HEK293 (cell line): ENCODE measurements around the gene FAM120B.

Experiments used
- CTCF ChIA-PET: fragments of 350-600 bp; formaldehyde crosslinking; extraction: SDS; loops from one replicate; lab custom pipeline; 2021; ENCODE audit warnings: antibody characterized with exemption; lab: Yijun Ruan, JAX
- POLR2A ChIA-PET: fragments of 300-600 bp; formaldehyde crosslinking; extraction: SDS; loops from one replicate; lab custom pipeline; 2020; ENCODE audit warnings: antibody characterized with exemption, inconsistent platforms; lab: Yijun Ruan, JAX
- H3K27ac ChIP-seq: fragments of 200-500 bp; sonication (Bioruptor generic); 2 replicates; pipeline ENCODE4 v1.5.1; 2014; ENCODE audit warnings: low read depth, low read length, control low read depth, inconsistent platforms; ENCODE audit errors: extremely low read depth
- H3K36me3 ChIP-seq, 2 experiments: fragments of 200-500 bp in 1 of 2; sonication (Bioruptor generic) in 1 of 2; 1 replicate in 1 of 2; 2 replicates in 1 of 2; pipeline ENCODE4 v1.5.1; 2014 to 2017; ENCODE audit warnings: inconsistent platforms in 2 of 2, low read length in 2 of 2; ENCODE audit not compliant: control insufficient read depth in 2 of 2, insufficient read depth in 1 of 2
- H3K4me1 ChIP-seq: fragments of 200-500 bp; sonication (Bioruptor generic); 2 replicates; pipeline ENCODE4 v1.5.1; 2014; ENCODE audit warnings: mild to moderate bottlenecking, low read length, inconsistent platforms; ENCODE audit not compliant: control insufficient read depth, insufficient read depth
- H3K4me3 ChIP-seq: 2 replicates; pipeline ENCODE4 v1.5.1; 2011; ENCODE audit warnings: low read depth, mild to moderate bottlenecking, control low read depth, low read length, moderate library complexity
- H3K9me3 ChIP-seq: fragments of 200-500 bp; sonication (Bioruptor generic); 2 replicates; pipeline ENCODE4 v1.5.1; 2014; ENCODE audit warnings: low read depth, low read length, inconsistent platforms; ENCODE audit not compliant: control insufficient read depth, insufficient read depth
- BCL11B ChIP-seq: fragments of 450-650 bp; formaldehyde crosslinking; IDR thresholded peaks from 2 replicates; pipeline ENCODE4 v1.5.1; 2016; ENCODE audit warnings: low read depth, missing biosample characterization, missing genetic modification characterization
- SP3 ChIP-seq: fragments of 450-650 bp; formaldehyde crosslinking; IDR thresholded peaks from 2 replicates; pipeline ENCODE4 v1.5.1; 2016; ENCODE audit warnings: missing biosample characterization, missing genetic modification characterization
- ZFHX2 ChIP-seq: fragments of 450-650 bp; formaldehyde crosslinking; conservative IDR thresholded peaks from 2 replicates; pipeline ENCODE4 v1.5.1; 2016; ENCODE audit warnings: missing biosample characterization, missing genetic modification characterization
- ZFP3 ChIP-seq: fragments of 450-650 bp; formaldehyde crosslinking; IDR thresholded peaks from 2 replicates; pipeline ENCODE4 v1.5.1; 2016; ENCODE audit warnings: low read depth, missing biosample characterization, missing genetic modification characterization
- ZIC2 ChIP-seq: fragments of 450-650 bp; formaldehyde crosslinking; IDR thresholded peaks from 2 replicates; pipeline ENCODE4 v1.5.1; 2016; ENCODE audit warnings: missing biosample characterization, missing genetic modification characterization
- ZNF132 ChIP-seq: fragments of 450-650 bp; formaldehyde crosslinking; IDR thresholded peaks from 2 replicates; pipeline ENCODE4 v1.5.1; 2017; ENCODE audit warnings: missing biosample characterization, missing genetic modification characterization, borderline replicate concordance
- ZNF19 ChIP-seq: fragments of 450-650 bp; formaldehyde crosslinking; IDR thresholded peaks from 2 replicates; pipeline ENCODE4; 2016; ENCODE audit warnings: missing biosample characterization, missing genetic modification characterization, low read depth
- ZNF23 ChIP-seq: fragments of 450-650 bp; formaldehyde crosslinking; IDR thresholded peaks from 2 replicates; pipeline ENCODE4 v1.5.1; 2016; ENCODE audit warnings: missing biosample characterization, missing genetic modification characterization, borderline replicate concordance
- ZNF24 ChIP-seq: fragments of 450-650 bp; formaldehyde crosslinking; IDR thresholded peaks from 2 replicates; pipeline ENCODE4 v1.5.1; 2016; ENCODE audit warnings: missing biosample characterization, missing genetic modification characterization
- ZNF266 ChIP-seq: fragments of 450-650 bp; formaldehyde crosslinking; IDR thresholded peaks from 2 replicates; pipeline ENCODE4 v1.5.1; 2016; ENCODE audit warnings: missing biosample characterization, missing genetic modification characterization, low read depth
- ZNF350 ChIP-seq: fragments of 450-650 bp; formaldehyde crosslinking; IDR thresholded peaks from 2 replicates; pipeline ENCODE4 v1.5.0; 2017; ENCODE audit warnings: missing biosample characterization, mild to moderate bottlenecking, missing genetic modification characterization
- ZNF48 ChIP-seq: fragments of 450-650 bp; formaldehyde crosslinking; IDR thresholded peaks from 2 replicates; pipeline ENCODE4 v1.5.1; 2016; ENCODE audit warnings: missing biosample characterization, missing genetic modification characterization
- ZNF544 ChIP-seq: fragments of 450-650 bp; formaldehyde crosslinking; IDR thresholded peaks from 2 replicates; pipeline ENCODE4 v1.5.0; 2017; ENCODE audit warnings: missing biosample characterization, missing genetic modification characterization
- ZNF558 ChIP-seq: fragments of 450-650 bp; formaldehyde crosslinking; IDR thresholded peaks from 2 replicates; pipeline ENCODE4 v1.5.1; 2016; ENCODE audit warnings: missing biosample characterization, missing genetic modification characterization
- ZNF623 ChIP-seq: fragments of 450-650 bp; formaldehyde crosslinking; IDR thresholded peaks from 2 replicates; pipeline ENCODE4 v1.5.1; 2016; ENCODE audit warnings: missing biosample characterization, missing genetic modification characterization
- ZNF624 ChIP-seq: fragments of 450-650 bp; formaldehyde crosslinking; IDR thresholded peaks from 2 replicates; pipeline ENCODE4 v1.5.1; 2017; ENCODE audit warnings: missing biosample characterization, missing genetic modification characterization
- ZNF76 ChIP-seq: fragments of 450-650 bp; formaldehyde crosslinking; IDR thresholded peaks from 2 replicates; pipeline ENCODE4; 2016; ENCODE audit warnings: low read depth, missing biosample characterization, missing genetic modification characterization, borderline replicate concordance
- ZNF768 ChIP-seq: fragments of 450-650 bp; formaldehyde crosslinking; IDR thresholded peaks from 2 replicates; pipeline ENCODE4 v1.5.1; 2018; ENCODE audit warnings: missing biosample characterization, mild to moderate bottlenecking, missing genetic modification characterization
- ZNF785 ChIP-seq: fragments of 450-650 bp; formaldehyde crosslinking; IDR thresholded peaks from 2 replicates; pipeline ENCODE4 v1.5.1; 2016; ENCODE audit warnings: missing biosample characterization, missing genetic modification characterization
- ZNF792 ChIP-seq: fragments of 450-650 bp; formaldehyde crosslinking; IDR thresholded peaks from 2 replicates; pipeline ENCODE4 v1.5.1; 2016; ENCODE audit warnings: missing biosample characterization, missing genetic modification characterization
- ZSCAN30 ChIP-seq: fragments of 450-650 bp; IDR thresholded peaks from 2 replicates; pipeline ENCODE4 v1.5.1; 2018; ENCODE audit warnings: missing biosample characterization, mild to moderate bottlenecking, missing genetic modification characterization, moderate library complexity
- TF ChIP-seq, protein P1 (sequence below): fragments of 450-650 bp; formaldehyde crosslinking; IDR thresholded peaks from 2 replicates; pipeline ENCODE4 v1.5.1; 2016; ENCODE audit warnings: missing biosample characterization, missing genetic modification characterization, low read depth
- TF ChIP-seq, protein P2 (sequence below): IDR thresholded peaks from 2 replicates; pipeline ENCODE4 v1.6.1; 2011; ENCODE audit warnings: mild to moderate bottlenecking, low read depth, low read length, borderline replicate concordance

FAM120B gene

GRCh38 chr6:170441316-170441715 lies 134.8 kb downstream of the FAM120B start:
- no peak overlapping the region for H3K4me3 ChIP-seq
- CTCF ChIA-PET = interaction anchor here (0.6 kb wide), 1 partner anchor 234 kb away, joined by 4 read pairs; no protein-coding TSS in a partner anchor
- H3K9me3 ChIP-seq = no peaks in the 10 kb centered on the region
- no peak overlapping the region for H3K27ac ChIP-seq
- H3K36me3 ChIP-seq = no peaks in the 10 kb centered on the region
- POLR2A ChIA-PET = no interaction called here
- TF ChIP-seq ZNF768 = no peak
- TF ChIP-seq ZNF266 (tag by site-specific recombination) = no peak
- TF ChIP-seq, protein P1, sequence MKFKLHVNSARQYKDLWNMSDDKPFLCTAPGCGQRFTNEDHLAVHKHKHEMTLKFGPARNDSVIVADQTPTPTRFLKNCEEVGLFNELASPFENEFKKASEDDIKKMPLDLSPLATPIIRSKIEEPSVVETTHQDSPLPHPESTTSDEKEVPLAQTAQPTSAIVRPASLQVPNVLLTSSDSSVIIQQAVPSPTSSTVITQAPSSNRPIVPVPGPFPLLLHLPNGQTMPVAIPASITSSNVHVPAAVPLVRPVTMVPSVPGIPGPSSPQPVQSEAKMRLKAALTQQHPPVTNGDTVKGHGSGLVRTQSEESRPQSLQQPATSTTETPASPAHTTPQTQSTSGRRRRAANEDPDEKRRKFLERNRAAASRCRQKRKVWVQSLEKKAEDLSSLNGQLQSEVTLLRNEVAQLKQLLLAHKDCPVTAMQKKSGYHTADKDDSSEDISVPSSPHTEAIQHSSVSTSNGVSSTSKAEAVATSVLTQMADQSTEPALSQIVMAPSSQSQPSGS (tag by site-specific recombination) = no peak
- no peak for TF ChIP-seq ZFHX2
- TF ChIP-seq ZNF350 = no peak
- TF ChIP-seq, protein P2, sequence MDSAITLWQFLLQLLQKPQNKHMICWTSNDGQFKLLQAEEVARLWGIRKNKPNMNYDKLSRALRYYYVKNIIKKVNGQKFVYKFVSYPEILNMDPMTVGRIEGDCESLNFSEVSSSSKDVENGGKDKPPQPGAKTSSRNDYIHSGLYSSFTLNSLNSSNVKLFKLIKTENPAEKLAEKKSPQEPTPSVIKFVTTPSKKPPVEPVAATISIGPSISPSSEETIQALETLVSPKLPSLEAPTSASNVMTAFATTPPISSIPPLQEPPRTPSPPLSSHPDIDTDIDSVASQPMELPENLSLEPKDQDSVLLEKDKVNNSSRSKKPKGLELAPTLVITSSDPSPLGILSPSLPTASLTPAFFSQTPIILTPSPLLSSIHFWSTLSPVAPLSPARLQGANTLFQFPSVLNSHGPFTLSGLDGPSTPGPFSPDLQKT = no peak
- TF ChIP-seq SP3 (tag by site-specific recombination) = no peak
- TF ChIP-seq ZNF624 = no peak
- no peak for TF ChIP-seq ZNF48 (tag by site-specific recombination)
- no peak for TF ChIP-seq ZIC2 (tag by site-specific recombination)
- no peak for TF ChIP-seq ZNF544
- no peak for TF ChIP-seq ZNF792 (tag by site-specific recombination)
- no peak for TF ChIP-seq ZNF19 (tag by site-specific recombination)
- TF ChIP-seq ZSCAN30 (tag by site-specific recombination) = no peak
- no peak for TF ChIP-seq ZNF24 (tag by site-specific recombination)
- no peak for TF ChIP-seq ZFP3
- no peak for TF ChIP-seq BCL11B (tag by site-specific recombination)
- TF ChIP-seq ZNF132 (tag by site-specific recombination) = no peak
- no peak for TF ChIP-seq ZNF558
- H3K4me1 ChIP-seq = peaks cover 4% of the 10 kb centered on the region; the same call in 1 of the 2 replicates

DNA sequence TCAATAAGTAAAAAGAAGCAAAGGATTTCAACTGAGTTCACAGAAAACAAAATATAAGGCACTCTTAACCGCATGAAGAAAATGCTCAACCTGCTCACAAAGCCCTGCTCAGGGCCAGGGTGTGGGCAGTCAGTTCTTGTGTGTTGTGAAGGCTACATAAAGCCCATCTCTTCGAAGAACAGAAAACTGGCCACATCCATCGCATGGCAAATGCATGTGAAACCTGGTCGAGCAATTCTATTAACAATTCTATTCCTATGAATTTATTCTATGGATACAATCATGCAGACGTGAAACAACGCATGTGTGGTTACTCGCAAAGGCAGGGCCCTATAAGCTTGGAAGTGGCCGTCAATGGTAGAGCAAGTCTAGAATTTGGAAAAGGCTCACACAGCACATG lies 136.0 kb downstream of the FAM120B start:
- CTCF ChIA-PET = interaction anchor here (0.6 to 0.7 kb wide), 2 partner anchors 51 to 1162 kb away, joined by 3 to 4 read pairs; no protein-coding TSS in a partner anchor
- Histone ChIP-seq H3K9me3 (no peaks in the 10 kb centered on the region), H3K27ac (no peak overlapping the region), H3K36me3 (no peaks in the 10 kb centered on the region)
- no peak for TF ChIP-seq ZNF623
- no peak for TF ChIP-seq ZNF76 (tag by site-specific recombination)
- TF ChIP-seq ZNF785 (tag by site-specific recombination) = no peak
- no peak for TF ChIP-seq ZNF23 (tag by site-specific recombination)
- TF ChIP-seq ZNF132 (tag by site-specific recombination) = no peak
- TF ChIP-seq, all 188 proteins: peak for 0
- H3K4me1 ChIP-seq = peaks cover 4% of the 10 kb centered on the region; the same call in 1 of the 2 replicates
- POLR2A ChIA-PET = no interaction called here
- H3K4me3 ChIP-seq = no peak overlapping the region
